NCI-H524 treated with DMSO at 0.1 percent for 48 hours (cell line): ENCODE data around the gene ADCY2.

ENCODE experiments used
- DNase-seq: peaks from one replicate; lab custom pipeline; 2025; lab: John Stamatoyannopoulos, UW

ADCY2 gene

GRCh38 chr5:7395947-7396712 lies at the start of gene ADCY2:
Gene ADCY2 (plus strand): TSS chr5:7396138. CDS start chr5:7396297, 159 bp downstream.
- no peak for DNase-seq

GRCh38 chr5:7347377-7347776 lies 48.6 kb upstream of the ADCY2 start:
- DNase-seq = no peak

- DNase-seq = no peak
These were observed 47.6 kb upstream of the ADCY2 start for GRCh38 chr5:7348168-7348854.

GRCh38 chr5:7361593-7361992 lies 34.3 kb upstream of the ADCY2 start:
- no peak for DNase-seq

- DNase-seq = no peak
These were observed 32.8 kb upstream of the ADCY2 start for GRCh38 chr5:7363067-7363677.

- DNase-seq = no peak
These were observed 31.6 kb upstream of the ADCY2 start for GRCh38 chr5:7364226-7364875.

GRCh38 chr5:7367780-7368179 lies 28.2 kb upstream of the ADCY2 start:
- no peak for DNase-seq

GRCh38 chr5:7372399-7372798 lies 23.5 kb upstream of the ADCY2 start:
- DNase-seq = no peak

GRCh38 chr5:7374186-7374585 lies 21.8 kb upstream of the ADCY2 start:
- DNase-seq = peak; percentile 66

GRCh38 chr5:7375457-7375856 lies 20.5 kb upstream of the ADCY2 start:
- no peak for DNase-seq

GRCh38 chr5:7376871-7377270 lies 19.1 kb upstream of the ADCY2 start:
- DNase-seq = no peak

GRCh38 chr5:7377761-7378160 lies 18.2 kb upstream of the ADCY2 start:
- no peak for DNase-seq

- DNase-seq = no peak
These were observed 13.3 kb upstream of the ADCY2 start for GRCh38 chr5:7382588-7382987.

- peak; percentile 86 for DNase-seq
These were observed 10.3 kb upstream of the ADCY2 start for GRCh38 chr5:7385681-7386080.

GRCh38 chr5:7388553-7388952 lies 7.4 kb upstream of the ADCY2 start:
- DNase-seq = no peak

GRCh38 chr5:7391215-7391614 lies 4.7 kb upstream of the ADCY2 start:
- peak; percentile 53 for DNase-seq

- peak; percentile 27 for DNase-seq
These were observed 3.9 kb upstream of the ADCY2 start for GRCh38 chr5:7391814-7392692.

- DNase-seq = no peak
These were observed 3.3 kb upstream of the ADCY2 start for GRCh38 chr5:7392693-7393024.

GRCh38 chr5:7393921-7394799 lies 1.8 kb upstream of the ADCY2 start:
- DNase-seq = no peak

GRCh38 chr5:7394889-7395431 lies 978 bp upstream of the ADCY2 start:
- no peak for DNase-seq
